GM10266 (cell line): ENCODE results near the gene CD300LF.

Experiments
- DNase-seq: peaks from one replicate; pipeline ENCODE4 v3.0.0; 2012; ENCODE audit errors: extremely low spot score
- TF ChIP-seq, protein P1 (sequence below): IDR thresholded peaks from 2 replicates; pipeline ENCODE4 v1.5.1; 2012; ENCODE audit warnings: mild to moderate bottlenecking, low read depth; ENCODE audit not compliant: control insufficient read depth, insufficient read depth; ENCODE audit errors: missing control alignments

CD300LF gene

DNA sequence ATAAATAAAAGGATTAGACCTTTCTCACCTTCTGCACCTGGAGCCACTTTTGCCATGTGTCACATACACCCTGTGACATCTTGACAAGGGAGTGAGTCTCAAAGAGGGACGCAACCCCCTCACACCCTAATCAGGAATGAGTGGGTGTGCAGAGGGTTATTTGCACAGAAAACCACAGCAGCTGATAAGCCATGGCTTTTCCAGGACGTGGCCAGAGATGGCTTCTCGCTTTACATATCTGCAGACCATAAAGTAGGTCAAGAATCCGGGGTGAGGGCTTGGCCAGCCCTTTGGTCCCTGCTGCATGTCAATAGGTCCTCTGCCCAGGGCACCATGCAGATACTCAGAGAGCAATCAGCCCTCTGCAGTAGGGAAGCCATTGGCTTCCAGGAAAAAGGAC, 2.4 kb upstream of the CD300LF start:
- no peak for DNase-seq
- TF ChIP-seq, protein P1, sequence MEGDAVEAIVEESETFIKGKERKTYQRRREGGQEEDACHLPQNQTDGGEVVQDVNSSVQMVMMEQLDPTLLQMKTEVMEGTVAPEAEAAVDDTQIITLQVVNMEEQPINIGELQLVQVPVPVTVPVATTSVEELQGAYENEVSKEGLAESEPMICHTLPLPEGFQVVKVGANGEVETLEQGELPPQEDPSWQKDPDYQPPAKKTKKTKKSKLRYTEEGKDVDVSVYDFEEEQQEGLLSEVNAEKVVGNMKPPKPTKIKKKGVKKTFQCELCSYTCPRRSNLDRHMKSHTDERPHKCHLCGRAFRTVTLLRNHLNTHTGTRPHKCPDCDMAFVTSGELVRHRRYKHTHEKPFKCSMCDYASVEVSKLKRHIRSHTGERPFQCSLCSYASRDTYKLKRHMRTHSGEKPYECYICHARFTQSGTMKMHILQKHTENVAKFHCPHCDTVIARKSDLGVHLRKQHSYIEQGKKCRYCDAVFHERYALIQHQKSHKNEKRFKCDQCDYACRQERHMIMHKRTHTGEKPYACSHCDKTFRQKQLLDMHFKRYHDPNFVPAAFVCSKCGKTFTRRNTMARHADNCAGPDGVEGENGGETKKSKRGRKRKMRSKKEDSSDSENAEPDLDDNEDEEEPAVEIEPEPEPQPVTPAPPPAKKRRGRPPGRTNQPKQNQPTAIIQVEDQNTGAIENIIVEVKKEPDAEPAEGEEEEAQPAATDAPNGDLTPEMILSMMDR, result no peak

- TF ChIP-seq, protein P1, result no peak
- DNase-seq, result no peak
These were observed 540 bp upstream of the CD300LF start for GRCh38 chr17:74713171-74713755.

- DNase-seq, result no peak
These were observed 422 bp downstream of the CD300LF start for GRCh38 chr17:74712301-74712700.

GRCh38 chr17:74711058-74711824, 1.5 kb downstream of the CD300LF start:
- no peak for DNase-seq
- TF ChIP-seq, protein P1, result no peak

More at GRCh38 chr17:74712301-74712700, 422 bp downstream of the CD300LF start:
- TF ChIP-seq, protein P1, result no peak

- no peak for DNase-seq
- TF ChIP-seq, protein P1, result no peak
These were observed 8.2 kb downstream of the CD300LF start for GRCh38 chr17:74704544-74704943.

DNA sequence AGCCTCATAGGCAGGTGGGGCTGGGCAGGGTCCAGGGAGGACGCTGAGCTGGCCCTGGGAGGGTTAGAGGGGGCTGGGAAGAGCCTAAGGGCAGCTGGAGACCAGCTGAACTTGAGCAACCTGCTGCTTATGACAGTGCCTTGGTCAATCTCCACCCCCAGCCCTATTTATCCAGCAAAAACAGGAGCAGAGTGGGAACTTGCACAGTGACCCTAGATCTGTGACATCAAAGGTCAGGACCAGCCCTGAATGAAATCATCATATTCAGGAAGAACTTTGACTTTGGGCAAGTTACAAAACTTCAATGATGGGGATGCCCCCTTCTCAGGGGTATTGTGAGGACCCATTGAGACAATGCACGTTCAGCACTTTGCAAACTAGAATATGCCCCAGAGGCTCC, 9.4 kb downstream of the CD300LF start:
- TF ChIP-seq, protein P1, result no peak
- DNase-seq, result no peak
